OCI-M2 (cell line): Measurements from ENCODE around the gene LUC7L2.
"Not testable (repeated sequence)": the region's sequence is repeated elsewhere in the genome, so short reads cannot be mapped to it uniquely, and the experiment has no call there.

Experiments
- DNase-seq: peaks from one replicate; lab custom pipeline; 2025; ENCODE audit not compliant: unreplicated experiment; lab: John Stamatoyannopoulos, UW

Gene LUC7L2

DNA sequence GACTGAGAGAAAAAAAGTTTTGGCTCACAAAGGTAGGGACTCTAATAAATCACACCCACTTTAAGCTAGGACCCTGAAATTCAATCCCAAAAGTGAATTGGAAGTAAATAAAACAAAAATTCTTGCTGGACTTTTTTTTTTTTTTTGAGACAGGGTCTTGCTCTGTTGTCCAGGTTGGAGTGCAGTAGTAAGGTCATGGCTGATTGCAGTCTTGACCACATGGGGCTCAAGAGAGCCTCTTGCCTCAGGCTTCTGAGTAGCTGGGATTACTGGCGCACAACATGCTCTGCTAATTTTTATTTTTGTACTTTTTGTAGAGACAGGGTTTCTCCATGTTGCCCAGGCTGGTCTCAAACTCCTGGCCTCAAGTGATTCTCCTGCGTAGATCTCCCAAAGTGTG, 5.0 kb upstream of the LUC7L2 start:
- DNase-seq = no peak

DNA sequence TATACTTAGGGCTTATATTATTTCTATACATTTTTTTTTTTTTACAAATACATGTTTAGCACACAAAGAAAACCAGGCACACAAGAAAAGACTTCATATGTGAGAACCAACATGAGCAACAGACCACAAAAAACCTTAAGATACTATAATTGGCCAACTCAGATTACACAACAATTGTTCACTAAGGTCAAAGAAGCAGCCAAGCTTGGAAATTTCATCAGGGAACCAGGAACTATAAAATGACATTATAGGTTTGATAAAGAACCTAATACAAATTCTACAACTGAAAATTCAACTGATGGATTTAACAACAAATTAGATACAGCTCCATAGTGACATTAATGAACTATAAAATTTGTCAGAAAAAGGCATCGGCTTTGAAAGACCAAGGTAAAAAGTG, 4.4 kb upstream of the LUC7L2 start:
- no peak for DNase-seq

DNA sequence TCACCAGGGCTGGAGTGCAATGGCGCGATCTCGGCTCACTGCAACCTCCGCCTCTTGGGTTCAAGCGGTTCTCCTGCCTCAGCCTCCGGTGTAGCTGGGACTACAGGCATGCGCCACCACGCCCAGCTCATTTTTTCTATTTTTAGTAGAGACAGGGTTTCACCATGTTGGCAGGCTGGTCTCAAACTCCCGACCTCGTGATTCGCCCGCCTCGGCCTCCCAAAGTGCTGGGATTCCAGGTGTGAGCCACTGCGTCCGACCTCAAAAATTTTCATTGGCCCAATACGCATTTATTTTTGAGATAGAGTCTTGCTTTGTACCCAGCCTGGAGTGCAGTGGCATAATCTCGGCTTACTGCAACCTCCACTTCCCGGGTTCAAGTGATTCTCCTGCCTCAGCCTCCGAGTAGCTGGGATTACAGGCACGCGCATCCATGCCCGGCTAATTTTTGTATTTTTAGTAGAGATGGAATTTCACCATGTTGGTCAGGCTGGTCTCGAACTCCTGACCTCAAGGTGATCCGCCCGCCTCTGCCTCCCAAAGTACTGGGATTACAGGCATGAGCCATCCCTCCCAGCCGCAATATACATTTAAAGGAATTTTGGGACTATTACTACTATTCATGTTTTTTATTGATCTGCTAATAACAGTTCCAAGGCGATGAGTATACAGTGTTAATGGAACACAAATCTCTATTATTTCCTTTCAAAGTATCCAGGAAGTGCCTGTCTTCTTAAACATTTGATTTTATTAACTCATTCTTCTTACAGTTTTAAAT, 1.8 kb upstream of the LUC7L2 start:
- not testable (repeated sequence) for DNase-seq

DNA sequence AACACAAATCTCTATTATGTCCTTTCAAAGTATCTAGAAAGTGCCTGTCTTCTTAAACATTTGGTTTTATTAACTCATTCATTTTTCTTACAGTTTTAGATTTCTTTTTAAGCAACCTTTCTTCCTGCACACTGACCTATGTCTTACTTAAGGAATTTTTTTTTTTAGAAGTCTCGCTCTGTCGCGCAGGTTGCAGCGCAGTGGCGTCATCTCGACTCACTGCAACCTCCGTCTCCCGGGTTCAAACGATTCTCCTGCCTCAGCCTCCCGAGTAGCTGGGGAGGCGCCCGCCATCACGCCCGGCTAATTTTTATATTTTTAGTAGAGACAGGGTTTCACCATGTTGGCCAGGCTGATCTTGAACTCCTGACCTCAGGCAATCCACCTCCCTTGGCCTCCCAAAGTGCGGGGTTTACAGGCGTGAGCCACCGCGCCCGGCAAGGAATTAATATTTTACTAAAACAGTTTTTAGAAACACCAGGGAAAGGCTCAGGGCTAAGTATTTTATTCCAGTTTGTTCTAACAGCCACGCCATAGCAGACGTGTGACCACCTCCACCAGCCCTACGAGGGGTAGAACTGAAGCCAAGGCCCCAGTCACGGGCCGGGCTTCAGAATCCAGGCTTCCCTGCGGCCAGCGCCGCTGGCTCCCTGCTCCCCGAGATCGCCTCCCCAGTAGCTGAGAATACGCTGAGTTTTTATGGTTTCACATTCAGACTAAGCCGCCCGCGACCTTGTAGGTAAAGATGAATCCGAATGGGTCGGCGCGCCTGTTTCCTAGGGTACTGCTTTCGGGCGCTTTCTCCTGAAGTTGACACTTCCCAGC, 941 bp upstream of the LUC7L2 start:
- DNase-seq = no peak

DNA sequence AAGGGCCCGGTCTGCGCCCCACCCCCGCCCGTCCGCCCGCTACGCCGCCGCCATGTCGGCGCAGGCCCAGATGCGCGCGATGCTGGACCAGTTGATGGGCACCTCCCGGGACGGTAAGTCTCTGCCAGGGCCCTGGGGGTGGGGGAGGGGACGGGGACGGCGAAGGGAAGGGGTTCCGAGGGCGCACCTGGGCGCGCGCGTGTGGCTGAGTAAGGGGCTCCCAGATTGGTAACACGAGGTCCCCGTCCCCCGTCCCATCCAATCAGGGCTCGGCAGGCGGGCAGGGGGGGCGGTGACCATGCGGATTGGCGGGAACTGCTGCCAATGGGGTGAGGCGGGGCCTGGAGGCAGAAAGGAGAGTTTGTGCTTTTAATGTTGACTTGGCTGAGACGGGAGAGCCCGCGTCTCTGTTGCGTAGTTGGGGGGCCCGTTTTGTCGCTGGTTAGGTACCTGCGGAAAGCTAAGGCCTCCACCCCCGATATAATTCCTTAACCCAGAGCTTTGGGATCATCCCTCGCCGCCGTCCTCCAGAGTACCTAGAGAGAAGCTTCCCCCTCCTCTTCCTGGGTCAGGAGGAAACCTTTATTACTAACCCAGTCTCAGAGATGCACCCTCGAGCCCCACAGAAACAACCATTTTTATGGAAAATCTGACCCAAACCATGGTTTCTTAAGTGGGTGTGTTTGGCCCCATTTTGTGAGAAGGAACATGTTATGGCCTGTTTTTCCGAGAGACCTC, 685 bp downstream of the LUC7L2 start:
- DNase-seq = peak; percentile 87

DNA sequence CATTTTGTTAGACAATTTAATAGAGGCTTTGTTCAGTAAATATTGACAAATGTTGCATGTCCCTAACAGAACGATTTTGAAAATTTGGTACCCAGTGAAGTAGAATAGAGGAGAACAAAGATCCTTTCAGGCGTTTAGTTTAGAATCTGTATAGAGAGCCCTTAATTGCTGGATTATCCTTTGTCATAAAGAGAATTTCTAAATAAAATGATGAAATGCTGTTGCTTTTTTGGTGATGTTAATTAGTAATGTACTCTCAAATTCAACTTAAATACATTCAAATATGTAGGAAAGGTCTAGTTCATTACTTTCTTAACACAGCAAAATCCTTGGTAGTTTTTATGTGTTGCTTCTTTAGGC, 1.2 kb downstream of the LUC7L2 start:
- no peak for DNase-seq

DNA sequence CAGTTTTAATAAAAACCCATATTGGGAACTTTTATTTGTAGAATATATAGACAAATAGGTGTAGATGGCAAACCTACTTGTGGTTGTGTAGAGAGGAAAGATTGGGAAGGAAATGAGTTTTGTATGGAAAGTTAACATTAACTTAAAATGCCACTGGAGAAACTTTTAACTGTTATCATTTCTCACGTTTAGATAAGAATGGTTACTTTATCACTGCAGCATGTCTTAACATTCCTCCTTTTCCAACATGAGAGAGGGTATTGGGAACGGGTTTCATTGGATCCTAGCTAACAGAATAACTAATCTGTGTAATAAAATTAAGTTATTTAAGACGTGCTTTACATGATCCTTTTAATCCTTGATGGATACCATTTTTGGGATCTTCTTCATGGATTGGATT, 1.8 kb downstream of the LUC7L2 start:
- DNase-seq = no peak

DNA sequence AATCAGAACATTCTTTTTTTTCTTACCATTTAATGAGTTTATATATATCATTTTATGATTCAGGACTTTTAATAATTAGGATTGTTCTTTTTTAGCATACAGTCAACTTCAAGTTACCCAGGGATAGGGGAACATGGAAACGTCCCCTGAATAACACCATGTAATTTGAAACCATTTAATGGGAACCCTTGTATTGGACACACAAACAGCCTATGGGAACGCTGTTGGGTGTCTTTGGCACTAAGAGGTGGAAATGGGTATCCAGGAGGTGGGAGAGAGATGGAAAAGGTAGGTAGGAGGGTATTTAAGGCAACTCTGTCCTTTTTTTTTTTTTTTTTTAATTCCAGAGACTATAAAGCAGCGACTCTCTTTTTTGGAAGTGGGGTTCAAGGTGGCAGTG, 2.6 kb downstream of the LUC7L2 start:
- DNase-seq = no peak

DNA sequence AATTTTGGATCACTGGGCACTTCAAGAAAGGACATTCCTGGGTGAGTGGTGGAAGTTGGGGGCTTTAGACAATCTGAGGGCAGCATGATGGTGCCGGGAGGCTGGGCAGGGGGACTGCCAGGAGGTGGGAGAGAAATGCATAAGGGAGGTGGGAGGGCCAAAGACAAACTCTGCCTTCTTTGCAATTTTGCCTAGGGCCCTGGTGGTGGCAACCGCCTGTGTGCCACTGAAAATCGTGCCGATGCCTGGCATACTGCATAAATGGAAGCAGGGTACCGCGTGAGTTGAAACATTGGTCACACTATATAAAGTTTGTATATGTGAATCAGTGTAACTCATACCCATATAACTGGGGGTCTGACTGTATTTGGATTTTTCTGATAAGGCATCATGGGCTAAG, 3.3 kb downstream of the LUC7L2 start:
- no peak for DNase-seq

DNA sequence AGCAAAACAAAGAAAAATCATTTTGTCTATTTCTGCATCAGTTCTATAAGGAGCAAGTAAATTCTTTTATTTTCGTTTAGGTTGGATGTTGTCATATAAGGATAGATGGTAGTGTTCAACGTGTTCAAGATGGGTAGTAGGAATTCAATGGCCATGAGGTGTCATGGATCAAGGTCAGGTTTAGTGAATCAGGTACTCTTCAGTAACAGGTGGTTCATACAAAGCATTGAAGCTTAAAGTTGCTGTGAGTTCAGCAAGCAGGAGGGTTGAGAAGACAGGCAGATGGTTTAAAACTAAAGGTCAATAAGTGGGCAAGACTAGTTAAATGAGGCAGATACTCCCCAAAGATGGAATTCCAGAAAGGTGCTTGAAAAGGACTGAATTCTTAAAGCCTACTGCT, 5.6 kb downstream of the LUC7L2 start:
- DNase-seq = no peak

DNA sequence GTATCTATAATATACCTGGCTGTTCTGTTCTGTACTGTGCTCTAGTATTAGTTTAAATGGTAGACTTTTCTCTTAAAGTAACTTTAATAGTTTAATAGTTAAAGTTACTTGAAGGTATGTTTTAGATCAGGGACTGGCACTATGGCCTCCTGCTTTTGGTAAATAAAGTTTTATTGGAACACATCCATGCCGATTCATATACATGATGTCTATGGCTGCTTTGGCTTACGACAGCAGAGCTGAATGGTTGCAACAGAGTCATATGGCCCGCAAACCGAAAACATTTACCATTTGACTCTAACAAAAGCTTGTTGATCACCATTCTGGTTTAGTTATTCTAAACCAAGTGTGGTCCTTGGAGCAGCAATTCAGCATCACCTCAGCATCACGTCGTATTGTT, 6.7 kb downstream of the LUC7L2 start:
- DNase-seq = no peak

DNA sequence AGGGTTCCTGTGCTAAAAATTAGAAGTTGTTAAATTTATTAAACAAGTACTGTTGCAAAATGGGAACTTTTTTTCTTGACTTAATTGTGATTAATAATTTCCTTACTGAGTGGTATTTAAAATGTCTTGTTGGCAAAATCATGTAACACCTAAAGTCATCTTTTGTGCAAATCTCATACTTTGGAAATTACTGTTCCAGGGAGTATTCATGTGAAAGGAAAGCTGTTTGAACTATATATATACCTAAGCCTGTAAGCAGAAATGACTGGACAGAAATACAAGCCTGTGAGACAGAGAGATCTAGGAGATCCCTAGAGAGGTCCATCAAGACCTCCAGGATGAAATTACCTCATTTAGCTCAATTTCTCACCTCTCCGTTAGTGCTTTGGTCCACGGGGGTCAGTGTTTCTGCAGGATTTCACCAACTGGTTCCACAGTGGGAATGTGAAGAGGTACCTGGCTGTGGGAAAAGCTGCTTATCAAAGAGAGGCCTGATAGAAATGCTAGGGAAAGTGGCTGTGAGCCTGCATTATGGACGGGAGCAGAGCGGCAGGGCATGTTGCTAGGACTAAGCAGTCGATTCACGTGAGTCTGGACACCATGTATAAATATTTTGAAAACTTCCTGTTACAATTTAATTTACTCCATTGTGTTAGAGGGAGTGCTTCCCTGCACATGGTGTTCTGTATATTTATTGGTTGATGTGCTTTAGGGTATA, 7.9 kb downstream of the LUC7L2 start:
- no peak for DNase-seq

DNA sequence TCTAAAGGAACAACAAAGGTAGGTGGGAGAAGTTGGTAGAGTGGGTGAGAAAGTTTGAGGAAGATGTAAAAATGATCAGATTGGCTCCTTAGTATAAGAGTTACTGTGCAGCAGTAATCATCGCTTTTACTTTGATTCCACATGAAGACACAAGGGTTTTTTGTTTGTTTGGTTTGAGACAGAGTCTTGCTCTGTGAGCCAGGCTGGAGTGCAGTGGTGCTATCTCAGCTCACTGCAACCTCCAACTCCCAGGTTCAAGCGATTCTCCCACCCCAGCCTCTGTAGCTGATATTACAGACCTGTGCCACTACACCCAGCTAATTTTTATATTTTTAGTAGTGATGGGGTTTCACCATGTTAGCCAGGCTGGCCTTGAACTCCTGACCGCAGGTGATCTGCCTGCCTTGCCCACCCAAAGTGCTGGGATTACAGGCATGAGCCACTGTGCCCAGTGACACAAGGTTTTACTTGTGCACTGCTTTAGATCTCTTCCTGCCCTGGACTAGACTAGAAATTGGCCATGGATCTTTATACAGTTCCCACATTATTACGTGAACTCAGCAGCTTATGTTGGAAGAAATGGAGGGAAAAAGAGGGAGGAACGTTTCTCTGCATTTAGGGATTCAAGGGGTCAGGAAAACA, 10.7 kb downstream of the LUC7L2 start:
- no peak for DNase-seq

DNA sequence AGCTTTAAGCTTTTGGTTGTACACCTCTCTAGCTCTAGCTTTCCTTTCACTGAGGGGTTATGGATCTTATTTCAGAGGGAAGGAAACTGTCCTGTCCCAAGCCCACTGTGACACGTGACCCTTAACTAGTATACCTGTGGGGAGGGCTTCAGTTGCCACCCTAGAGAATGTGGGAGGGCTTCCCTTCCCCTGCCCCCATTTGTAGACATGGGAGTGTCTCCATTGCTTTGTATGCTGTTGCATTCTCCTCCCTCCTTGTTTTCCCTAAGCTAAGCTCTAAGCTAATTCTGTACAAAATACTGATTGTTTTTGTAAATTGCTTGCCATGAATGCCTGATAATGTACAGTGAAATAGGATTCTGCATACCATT, 11.2 kb downstream of the LUC7L2 start:
- DNase-seq = no peak

DNA sequence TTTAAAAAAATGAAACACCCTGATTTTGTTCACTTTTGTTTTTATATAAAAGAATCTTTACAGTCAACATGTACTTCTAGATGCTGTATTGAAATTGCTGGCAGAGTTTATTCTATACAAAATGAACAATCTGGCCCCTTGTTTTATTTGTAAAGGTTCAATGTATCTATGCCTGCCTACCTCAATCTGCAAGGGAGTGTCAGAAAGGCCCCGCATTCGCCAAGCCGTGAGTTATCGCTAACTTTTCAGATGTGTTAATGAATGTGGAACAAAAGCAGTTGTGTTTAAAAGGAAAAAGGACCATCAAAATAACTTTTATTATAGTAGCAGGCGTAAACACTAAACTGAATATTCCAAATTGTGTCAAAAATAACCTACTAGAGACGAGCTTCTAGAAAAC, 14.6 kb downstream of the LUC7L2 start:
- DNase-seq = no peak

DNA sequence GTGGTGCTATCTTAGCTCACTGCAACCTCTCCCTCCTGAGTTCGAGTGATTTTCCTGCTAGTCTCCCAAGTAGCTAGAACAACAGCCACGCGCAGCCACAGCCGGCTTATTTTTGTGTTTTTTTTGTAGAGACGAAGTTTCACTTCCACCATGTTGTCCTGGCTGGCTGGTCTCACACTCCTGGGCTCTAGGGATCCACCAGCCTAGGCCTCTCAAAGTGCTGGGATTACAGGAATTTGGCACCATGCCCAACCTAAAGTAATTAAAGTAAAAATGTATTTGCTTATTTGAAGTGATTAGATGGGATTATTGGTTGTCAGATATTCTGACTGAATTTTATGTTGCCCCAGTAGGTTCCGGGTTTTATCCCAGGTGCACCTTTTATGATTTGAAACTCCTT, 22.7 kb downstream of the LUC7L2 start:
- DNase-seq = no peak

DNA sequence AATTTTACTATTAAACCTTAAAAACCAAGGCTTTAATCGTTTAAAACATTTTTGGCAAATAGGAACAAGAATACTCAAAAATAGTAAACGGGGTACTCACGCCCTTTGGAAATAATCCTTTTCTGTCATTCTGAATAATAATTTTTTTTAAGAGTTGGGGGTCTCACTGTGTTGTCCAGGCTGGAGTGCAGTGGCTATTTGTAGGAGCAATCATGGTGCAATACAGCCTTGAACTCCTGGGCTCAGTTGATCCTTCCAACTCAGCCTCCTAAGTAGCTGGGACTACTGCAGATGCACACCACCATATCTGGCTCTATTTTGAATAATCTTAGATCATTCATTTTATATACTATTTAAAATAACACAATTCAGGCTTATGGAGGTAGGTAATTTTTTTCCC, 24.9 kb downstream of the LUC7L2 start:
- no peak for DNase-seq

DNA sequence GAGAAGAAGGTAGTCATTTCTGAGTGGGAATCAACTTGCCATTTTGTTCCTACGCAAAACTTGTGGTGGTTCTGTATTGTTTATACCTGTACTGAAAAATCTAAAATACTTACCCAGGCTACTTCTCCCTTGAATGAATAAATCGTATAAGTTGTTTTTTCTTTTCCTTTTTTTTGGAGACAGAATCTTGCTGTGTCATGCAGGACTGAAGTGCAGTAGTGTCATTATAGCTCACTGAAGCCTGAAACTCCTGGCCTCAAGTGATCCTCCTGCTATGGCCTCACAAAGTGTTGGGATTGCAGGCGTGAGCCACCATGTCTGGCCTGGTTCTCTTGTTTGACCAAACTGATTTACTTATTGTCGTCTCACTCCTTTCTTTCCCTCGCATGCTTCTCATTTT, 27.9 kb downstream of the LUC7L2 start:
- DNase-seq = no peak

DNA sequence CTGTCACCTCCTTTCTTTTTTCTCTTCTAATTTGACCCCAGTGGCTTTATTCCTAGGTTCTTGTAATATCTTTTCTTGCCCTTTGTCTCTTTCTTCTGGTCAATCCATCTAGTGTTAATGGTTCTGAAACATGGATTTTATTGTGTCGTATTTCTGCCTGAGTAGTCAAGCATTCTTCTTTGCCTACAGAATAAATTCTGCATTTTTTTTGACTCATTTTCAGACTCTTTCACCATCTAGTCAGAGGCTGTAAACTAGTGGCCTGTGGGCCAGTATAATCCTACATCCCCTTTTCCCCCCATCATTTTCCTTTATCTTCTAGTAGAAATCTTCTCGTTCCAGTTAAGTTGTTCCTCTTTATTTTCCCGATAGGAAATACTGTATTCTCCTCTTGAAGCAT, 29.4 kb downstream of the LUC7L2 start:
- DNase-seq = no peak

DNA sequence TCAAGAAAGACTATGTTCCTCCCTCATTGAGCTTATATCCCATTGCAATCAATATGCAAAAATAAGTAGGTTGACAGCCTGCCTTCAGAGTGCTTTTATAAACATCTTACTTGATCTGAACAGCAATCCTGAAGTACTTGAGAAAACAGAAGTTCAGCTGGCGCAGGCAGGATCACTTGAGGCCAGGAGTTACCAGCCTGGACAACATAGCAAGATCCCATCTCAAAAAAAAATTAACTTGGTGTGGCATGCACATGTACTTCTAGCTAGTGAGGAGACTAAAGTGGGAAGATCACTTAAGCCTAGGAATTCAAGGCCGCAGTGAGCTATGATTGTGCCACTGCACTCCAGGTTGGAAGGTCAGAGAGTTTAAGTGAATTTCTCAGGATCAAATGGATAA, 30.1 kb downstream of the LUC7L2 start:
- DNase-seq = no peak

DNA sequence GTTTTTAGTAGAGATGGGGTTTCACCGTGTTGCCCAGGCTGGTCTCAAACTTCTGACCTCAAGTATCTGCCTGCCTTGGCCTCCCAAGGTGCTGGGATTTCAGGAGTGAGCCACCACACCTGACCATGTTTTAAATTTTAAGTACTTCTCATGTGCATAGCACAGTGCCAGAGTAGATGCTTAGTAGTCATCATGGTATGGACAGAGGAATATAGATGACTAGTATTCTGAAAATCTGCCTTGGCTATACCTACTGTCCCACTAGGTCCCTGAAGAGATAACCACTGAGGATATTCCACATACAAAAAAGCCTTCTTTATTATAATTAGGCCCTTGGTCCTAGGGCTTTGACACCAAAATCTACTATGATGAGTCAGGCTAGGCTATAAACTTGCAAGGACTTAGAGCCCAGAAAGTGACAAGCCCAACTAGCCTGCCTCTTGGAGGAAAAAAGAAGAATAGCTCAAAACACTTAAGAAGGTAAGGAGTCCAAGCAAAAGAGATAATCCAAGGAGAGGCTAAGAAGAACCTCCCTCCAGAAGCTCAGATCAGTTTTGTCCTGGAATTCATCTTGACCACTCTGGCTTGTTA, 34.0 kb downstream of the LUC7L2 start:
- no peak for DNase-seq
